IgD-negative memory B cell (primary cell): ENCODE measurements around the gene CENPN. TPM values are rescaled to one million over a fixed set of nuclear protein-coding genes. Genes with fewer than 3 reads are reported as not detected.

Experiments
- H3K27ac Mint-ChIP-seq, 3 donors: one replicate each; pipeline ENCODE4 v1.8.0; 2020 to 2022; ENCODE audit warnings: mild to moderate bottlenecking in 3 of 3, mixed read lengths in 3 of 3, moderate library complexity in 1 of 3
- H3K27me3 Mint-ChIP-seq: one replicate; pipeline ENCODE4 v1.8.0; 2021; ENCODE audit warnings: mixed read lengths
- H3K36me3 Mint-ChIP-seq: one replicate; pipeline ENCODE4 v1.8.0; 2020; ENCODE audit warnings: mild to moderate bottlenecking, mixed read lengths
- H3K4me1 Mint-ChIP-seq, 3 donors: one replicate each; pipeline ENCODE4 v1.8.0; 2020 to 2022; ENCODE audit warnings: mixed read lengths in 3 of 3, mild to moderate bottlenecking in 1 of 3
- H3K4me3 Mint-ChIP-seq, 4 donors: one replicate each; pipeline ENCODE4 v1.8.0; 2020 to 2022; ENCODE audit warnings: mild to moderate bottlenecking in 4 of 4, mixed read lengths in 4 of 4, moderate library complexity in 3 of 4
- H3K9me3 Mint-ChIP-seq, 3 donors: one replicate each; pipeline ENCODE4 v1.8.0; 2020 to 2021; ENCODE audit warnings: mixed read lengths in 3 of 3, mild to moderate bottlenecking in 1 of 3
- polyA plus RNA-seq: library from polyadenylated mRNA; unstranded; fragments of 300-500 nt; fragmentation: Illumina TruSeq; gene quantifications from one replicate; pipeline ENCODE4 v1.2.3, GENCODE V29; 2021

The CENPN gene
- polyA plus RNA-seq, 1 donor from 2014 or later = 7.8 TPM

- Mint-ChIP-seq H3K4me3 (peak overlapping the region; percentile 30 to 94 (median 72)), H3K36me3 (no peaks in the 10 kb centered on the region), H3K9me3 (no peaks in the 10 kb centered on the region), H3K27ac (peak overlapping the region in 2 of 3 donors; percentile 35 to 72), H3K4me1 (peaks cover 25 to 38% (median 36%) of the 10 kb centered on the region in 3 donors), H3K27me3 (no peaks in the 10 kb centered on the region)
Measured at GRCh38 chr16:80997964-80998620, 8.9 kb upstream of the CENPN start.

GRCh38 chr16:81000873-81001272 lies 6.1 kb upstream of the CENPN start:
- H3K9me3 Mint-ChIP-seq = no peaks in the 10 kb centered on the region

GRCh38 chr16:81001330-81001729 lies 5.7 kb upstream of the CENPN start:
- Mint-ChIP-seq H3K27me3 (no peaks in the 10 kb centered on the region), H3K4me1 (peaks cover 30 to 54% (median 51%) of the 10 kb centered on the region in 3 donors), H3K36me3 (no peaks in the 10 kb centered on the region), H3K4me3 (peak overlapping the region in 1 of 4 donors; percentile 19), H3K9me3 (no peaks in the 10 kb centered on the region), H3K27ac (no peak overlapping the region)

More at GRCh38 chr16:81000873-81001272, 6.1 kb upstream of the CENPN start:
- Mint-ChIP-seq H3K27ac (peak overlapping the region in 1 of 3 donors; percentile 39), H3K4me3 (peak overlapping the region in 1 of 4 donors; percentile 31), H3K4me1 (peaks cover 30 to 52% (median 47%) of the 10 kb centered on the region in 3 donors), H3K27me3 (no peaks in the 10 kb centered on the region), H3K36me3 (no peaks in the 10 kb centered on the region)

GRCh38 chr16:81003064-81003463 lies 4.0 kb upstream of the CENPN start:
- H3K27ac Mint-ChIP-seq = peak overlapping the region in 1 of 3 donors; percentile 58
- H3K27me3 Mint-ChIP-seq = no peaks in the 10 kb centered on the region
- peak overlapping the region in 1 of 4 donors; percentile 41 for H3K4me3 Mint-ChIP-seq
- H3K4me1 Mint-ChIP-seq = peaks cover 19 to 43% (median 43%) of the 10 kb centered on the region in 3 donors
- no peaks in the 10 kb centered on the region for H3K9me3 Mint-ChIP-seq
- no peaks in the 10 kb centered on the region for H3K36me3 Mint-ChIP-seq

- H3K27me3 Mint-ChIP-seq = no peaks in the 10 kb centered on the region
- H3K4me1 Mint-ChIP-seq = peaks cover 17 to 40% (median 35%) of the 10 kb centered on the region in 3 donors
- no peaks in the 10 kb centered on the region for H3K36me3 Mint-ChIP-seq
- peak overlapping the region; percentile 41 to 96 (median 80) for H3K4me3 Mint-ChIP-seq
- H3K9me3 Mint-ChIP-seq = no peaks in the 10 kb centered on the region
- peak overlapping the region in 1 of 3 donors; percentile 58 for H3K27ac Mint-ChIP-seq
Measured at GRCh38 chr16:81003610-81004460, 3.2 kb upstream of the CENPN start.

- Mint-ChIP-seq H3K27me3 (no peaks in the 10 kb centered on the region), H3K36me3 (no peaks in the 10 kb centered on the region), H3K4me3 (peak overlapping the region; percentile 74 to 96 (median 88)), H3K9me3 (no peaks in the 10 kb centered on the region), H3K4me1 (peaks cover 16 to 32% (median 26%) of the 10 kb centered on the region in 3 donors), H3K27ac (peak overlapping the region; percentile 92 to 100 (median 99))
Measured at GRCh38 chr16:81004646-81005353, 2.2 kb upstream of the CENPN start.

- peak overlapping the region; percentile 99 to 100 (median 99) for H3K27ac Mint-ChIP-seq
- no peaks in the 10 kb centered on the region for H3K9me3 Mint-ChIP-seq
- peak overlapping the region; percentile 91 to 99 (median 96) for H3K4me3 Mint-ChIP-seq
- H3K4me1 Mint-ChIP-seq = peaks cover 15 to 26% (median 25%) of the 10 kb centered on the region in 3 donors
- H3K27me3 Mint-ChIP-seq = no peaks in the 10 kb centered on the region
- no peaks in the 10 kb centered on the region for H3K36me3 Mint-ChIP-seq
Measured at GRCh38 chr16:81005610-81006161, 1.3 kb upstream of the CENPN start.

GRCh38 chr16:81006211-81006812 lies 702 bp upstream of the CENPN start:
- Mint-ChIP-seq H3K9me3 (no peaks in the 10 kb centered on the region), H3K4me3 (peak overlapping the region; percentile 91 to 99 (median 96)), H3K27me3 (no peaks in the 10 kb centered on the region), H3K27ac (peak overlapping the region; percentile 99 to 100 (median 99)), H3K4me1 (peaks cover 15 to 26% (median 25%) of the 10 kb centered on the region in 3 donors), H3K36me3 (no peaks in the 10 kb centered on the region)

- Mint-ChIP-seq H3K4me1 (peaks cover 11 to 19% (median 19%) of the 10 kb centered on the region in 3 donors), H3K4me3 (peak overlapping the region; percentile 91 to 99 (median 96)), H3K27me3 (no peaks in the 10 kb centered on the region), H3K36me3 (no peaks in the 10 kb centered on the region), H3K9me3 (no peaks in the 10 kb centered on the region), H3K27ac (peak overlapping the region; percentile 67 to 100 (median 99))
Measured at GRCh38 chr16:81008505-81008789, 1.4 kb downstream of the CENPN start.

GRCh38 chr16:81012974-81013373 lies 6.0 kb downstream of the CENPN start:
- H3K9me3 Mint-ChIP-seq = no peaks in the 10 kb centered on the region
- peaks cover 0 to 3% (median 0%) of the 10 kb centered on the region in 3 donors for H3K4me1 Mint-ChIP-seq
- H3K4me3 Mint-ChIP-seq = no peak overlapping the region
- no peak overlapping the region for H3K27ac Mint-ChIP-seq
- H3K36me3 Mint-ChIP-seq = peaks cover 4% of the 10 kb centered on the region
- H3K27me3 Mint-ChIP-seq = no peaks in the 10 kb centered on the region

- H3K4me3 Mint-ChIP-seq = no peak overlapping the region
- no peaks in the 10 kb centered on the region for H3K27me3 Mint-ChIP-seq
- no peak overlapping the region for H3K27ac Mint-ChIP-seq
- peaks cover 8% of the 10 kb centered on the region for H3K36me3 Mint-ChIP-seq
- no peaks in the 10 kb centered on the region for H3K4me1 Mint-ChIP-seq
- H3K9me3 Mint-ChIP-seq = no peaks in the 10 kb centered on the region
Measured at GRCh38 chr16:81014672-81015071, 7.7 kb downstream of the CENPN start.

- Mint-ChIP-seq H3K4me3 (no peak overlapping the region), H3K27ac (no peak overlapping the region), H3K36me3 (peaks cover 9% of the 10 kb centered on the region), H3K27me3 (no peaks in the 10 kb centered on the region), H3K9me3 (no peaks in the 10 kb centered on the region), H3K4me1 (no peaks in the 10 kb centered on the region)
Measured at GRCh38 chr16:81018496-81018895, 11.5 kb downstream of the CENPN start.

GRCh38 chr16:81026429-81026828 lies 19.4 kb downstream of the CENPN start:
- H3K36me3 Mint-ChIP-seq = peaks cover 3% of the 10 kb centered on the region
- no peaks in the 10 kb centered on the region for H3K9me3 Mint-ChIP-seq

GRCh38 chr16:81029930-81030604 lies 23.1 kb downstream of the CENPN start:
- Mint-ChIP-seq H3K27me3 (no peaks in the 10 kb centered on the region), H3K9me3 (no peaks in the 10 kb centered on the region), H3K36me3 (peaks cover 1% of the 10 kb centered on the region), H3K27ac (no peak overlapping the region), H3K4me3 (no peak overlapping the region), H3K4me1 (no peaks in the 10 kb centered on the region)

More at GRCh38 chr16:81026429-81026828, 19.4 kb downstream of the CENPN start:
- Mint-ChIP-seq H3K27ac (no peak overlapping the region), H3K27me3 (no peaks in the 10 kb centered on the region), H3K4me1 (no peaks in the 10 kb centered on the region), H3K4me3 (no peak overlapping the region)
